HepG2 (cell line): ENCODE data around the gene STH. TPM values are rescaled to one million over a fixed set of nuclear protein-coding genes. Genes with fewer than 3 reads are reported as not detected.

ENCODE experiments used
- ADNP ChIP-seq: sonication (generic); formaldehyde crosslinking; IDR thresholded peaks from 2 replicates; pipeline ENCODE4 v1.4.0; 2020; ENCODE audit warnings: missing genetic modification reagents
- CHD4 ChIP-seq: fragments of 200-600 bp; sonication (generic); IDR thresholded peaks from 2 replicates; pipeline ENCODE4 v1.7.0; 2017; ENCODE audit warnings: mild to moderate bottlenecking, low read length, borderline replicate concordance
- CREM ChIP-seq, 2 experiments: sonication (generic) in 1 of 2; formaldehyde crosslinking in 1 of 2; IDR thresholded peaks; 2 replicates each; pipeline versions ENCODE4 v1.4.0 to v1.6.1; 2016 to 2020; ENCODE audit warnings: antibody characterized with exemption in 1 of 2, mild to moderate bottlenecking in 1 of 2, missing genetic modification reagents in 1 of 2
- EZH2 ChIP-seq: conservative IDR thresholded peaks from 2 replicates; pipeline ENCODE4 v1.6.1; 2012; ENCODE audit warnings: mild to moderate bottlenecking, low read depth, low read length, moderate library complexity
- MAF1 ChIP-seq: sonication (generic); formaldehyde crosslinking; IDR thresholded peaks from 2 replicates; pipeline ENCODE4 v1.5.0; 2020; ENCODE audit warnings: missing genetic modification reagents, borderline replicate concordance
- PAF1 ChIP-seq: IDR thresholded peaks from 2 replicates; pipeline ENCODE4 v1.6.1; 2016; ENCODE audit warnings: missing genetic modification reagents, missing compliant biosample characterization
- U2AF1 ChIP-seq: fragments of 200-400 bp; formaldehyde crosslinking; optimal IDR thresholded peaks from 2 replicates; pipeline ENCODE3; 2017; ENCODE audit warnings: mild to moderate bottlenecking, low read depth, low read length
- ZBTB40 ChIP-seq, 2 experiments: fragments of 450-650 bp in 1 of 2; sonication (generic) in 1 of 2; formaldehyde crosslinking in 1 of 2; IDR thresholded peaks; 2 replicates each; pipeline versions ENCODE4 v1.6.1 to v1.8.0; 2016 to 2022; ENCODE audit warnings: antibody characterized with exemption in 1 of 2, mild to moderate bottlenecking in 1 of 2, missing genetic modification reagents in 1 of 2
- ZNF530 ChIP-seq: sonication (generic); formaldehyde crosslinking; IDR thresholded peaks from 2 replicates; pipeline ENCODE4 v1.5.0; 2020; ENCODE audit warnings: low read depth, mild to moderate bottlenecking, missing genetic modification reagents
- ZNF543 ChIP-seq: sonication (generic); formaldehyde crosslinking; IDR thresholded peaks from 2 replicates; pipeline ENCODE4 v1.4.0; 2020; ENCODE audit warnings: mild to moderate bottlenecking, missing genetic modification reagents
- polyA plus RNA-seq, 8 experiments: library from polyadenylated mRNA; depleted of rRNA in 3 of 8; stranded (reverse) in 7 of 8; unstranded in 1 of 8; fragments of >200 nt; fragmentation: Illumina TruSeq in 4 of 8; extraction: Trizol in 4 of 8; gene quantifications; 2 replicates each; pipeline versions ENCODE4 v1.2.1 to v1.2.3, GENCODE V29; 2011 to 2016; ENCODE audit warnings: low read depth in 4 of 8, missing spikeins in 1 of 8, mixed read lengths in 1 of 8; ENCODE audit not compliant: insufficient read depth in 1 of 8
- total RNA-seq, 5 experiments: library from RNA; depleted of rRNA; stranded (reverse); fragments of >200 nt; fragmentation: Illumina TruSeq; extraction: Trizol; gene quantifications; 2 replicates each; pipeline ENCODE4 v1.2.3, GENCODE V29; 2016; ENCODE audit warnings: low read depth in 1 of 5
- TF ChIP-seq, protein P1 (sequence below): sonication (generic); formaldehyde crosslinking; IDR thresholded peaks from 2 replicates; pipeline ENCODE4 v1.8.0; 2022; ENCODE audit warnings: mild to moderate bottlenecking, missing genetic modification reagents; ENCODE audit not compliant: insufficient replicate concordance
- TF ChIP-seq, protein P2 (sequence below): sonication (generic); formaldehyde crosslinking; IDR thresholded peaks from 2 replicates; pipeline ENCODE4 v1.5.0; 2020; ENCODE audit warnings: mild to moderate bottlenecking, missing genetic modification reagents, borderline replicate concordance
- TF ChIP-seq, protein P3 (sequence below): sonication (generic); formaldehyde crosslinking; IDR thresholded peaks from 2 replicates; pipeline ENCODE4 v1.5.1; 2020; ENCODE audit warnings: mild to moderate bottlenecking, missing genetic modification reagents, moderate library complexity

STH gene
- total and polyA plus RNA-seq, 2 of the 13 experiments (the other 11 are each of a cell fraction or from before 2014, with no cell fraction given) = not detected

- TF ChIP-seq, protein P1, sequence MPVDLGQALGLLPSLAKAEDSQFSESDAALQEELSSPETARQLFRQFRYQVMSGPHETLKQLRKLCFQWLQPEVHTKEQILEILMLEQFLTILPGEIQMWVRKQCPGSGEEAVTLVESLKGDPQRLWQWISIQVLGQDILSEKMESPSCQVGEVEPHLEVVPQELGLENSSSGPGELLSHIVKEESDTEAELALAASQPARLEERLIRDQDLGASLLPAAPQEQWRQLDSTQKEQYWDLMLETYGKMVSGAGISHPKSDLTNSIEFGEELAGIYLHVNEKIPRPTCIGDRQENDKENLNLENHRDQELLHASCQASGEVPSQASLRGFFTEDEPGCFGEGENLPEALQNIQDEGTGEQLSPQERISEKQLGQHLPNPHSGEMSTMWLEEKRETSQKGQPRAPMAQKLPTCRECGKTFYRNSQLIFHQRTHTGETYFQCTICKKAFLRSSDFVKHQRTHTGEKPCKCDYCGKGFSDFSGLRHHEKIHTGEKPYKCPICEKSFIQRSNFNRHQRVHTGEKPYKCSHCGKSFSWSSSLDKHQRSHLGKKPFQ (CRISPR knock-in tag) = peak; percentile 100
- TF ChIP-seq ADNP (CRISPR knock-in tag) (no peak), CHD4 (no peak), ZBTB40 (IDR thresholded peaks at IDR 0.05) (no peak), ZBTB40 (CRISPR knock-in tag; IDR thresholded peaks at IDR 0.05) (no peak), MAF1 (CRISPR knock-in tag) (no peak), CREM (IDR thresholded peaks at IDR 0.05) (no peak), CREM (CRISPR knock-in tag; IDR thresholded peaks at IDR 0.05) (no peak), EZH2 (no peak), U2AF1 (no peak), ZNF543 (peak; percentile 70), PAF1 (CRISPR knock-in tag) (no peak), ZNF530 (CRISPR knock-in tag) (no peak)
- TF ChIP-seq, protein P2, sequence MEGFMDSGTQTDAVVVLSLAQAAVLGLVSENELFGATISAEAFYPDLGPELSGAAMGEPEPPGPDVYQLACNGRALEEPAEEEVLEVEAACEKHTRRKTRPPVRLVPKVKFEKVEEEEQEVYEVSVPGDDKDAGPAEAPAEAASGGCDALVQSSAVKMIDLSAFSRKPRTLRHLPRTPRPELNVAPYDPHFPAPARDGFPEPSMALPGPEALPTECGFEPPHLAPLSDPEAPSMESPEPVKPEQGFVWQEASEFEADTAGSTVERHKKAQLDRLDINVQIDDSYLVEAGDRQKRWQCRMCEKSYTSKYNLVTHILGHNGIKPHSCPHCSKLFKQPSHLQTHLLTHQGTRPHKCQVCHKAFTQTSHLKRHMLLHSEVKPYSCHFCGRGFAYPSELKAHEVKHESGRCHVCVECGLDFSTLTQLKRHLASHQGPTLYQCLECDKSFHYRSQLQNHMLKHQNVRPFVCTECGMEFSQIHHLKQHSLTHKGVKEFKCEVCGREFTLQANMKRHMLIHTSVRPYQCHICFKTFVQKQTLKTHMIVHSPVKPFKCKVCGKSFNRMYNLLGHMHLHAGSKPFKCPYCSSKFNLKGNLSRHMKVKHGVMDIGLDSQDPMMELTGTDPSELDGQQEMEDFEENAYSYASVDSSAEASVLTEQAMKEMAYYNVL (CRISPR knock-in tag) = no peak
- TF ChIP-seq, protein P3, sequence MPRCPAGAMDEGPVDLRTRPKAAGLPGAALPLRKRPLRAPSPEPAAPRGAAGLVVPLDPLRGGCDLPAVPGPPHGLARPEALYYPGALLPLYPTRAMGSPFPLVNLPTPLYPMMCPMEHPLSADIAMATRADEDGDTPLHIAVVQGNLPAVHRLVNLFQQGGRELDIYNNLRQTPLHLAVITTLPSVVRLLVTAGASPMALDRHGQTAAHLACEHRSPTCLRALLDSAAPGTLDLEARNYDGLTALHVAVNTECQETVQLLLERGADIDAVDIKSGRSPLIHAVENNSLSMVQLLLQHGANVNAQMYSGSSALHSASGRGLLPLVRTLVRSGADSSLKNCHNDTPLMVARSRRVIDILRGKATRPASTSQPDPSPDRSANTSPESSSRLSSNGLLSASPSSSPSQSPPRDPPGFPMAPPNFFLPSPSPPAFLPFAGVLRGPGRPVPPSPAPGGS (CRISPR knock-in tag) = 0 out of 2 replicates have a peak, but pooled peaks have one; percentile 64
Observed at GRCh38 chr17:46001390-46002310, 2.6 kb downstream of the STH start (continued).
